ENCODE data around the gene DCAF16. TPM values are rescaled to one million over a fixed set of nuclear protein-coding genes. Genes with fewer than 3 reads are reported as not detected.

DCAF16 gene
- total RNA-seq, 4 donors from 2014 or later, result 12.7 to 33.5 (median 23.2) TPM

DNA sequence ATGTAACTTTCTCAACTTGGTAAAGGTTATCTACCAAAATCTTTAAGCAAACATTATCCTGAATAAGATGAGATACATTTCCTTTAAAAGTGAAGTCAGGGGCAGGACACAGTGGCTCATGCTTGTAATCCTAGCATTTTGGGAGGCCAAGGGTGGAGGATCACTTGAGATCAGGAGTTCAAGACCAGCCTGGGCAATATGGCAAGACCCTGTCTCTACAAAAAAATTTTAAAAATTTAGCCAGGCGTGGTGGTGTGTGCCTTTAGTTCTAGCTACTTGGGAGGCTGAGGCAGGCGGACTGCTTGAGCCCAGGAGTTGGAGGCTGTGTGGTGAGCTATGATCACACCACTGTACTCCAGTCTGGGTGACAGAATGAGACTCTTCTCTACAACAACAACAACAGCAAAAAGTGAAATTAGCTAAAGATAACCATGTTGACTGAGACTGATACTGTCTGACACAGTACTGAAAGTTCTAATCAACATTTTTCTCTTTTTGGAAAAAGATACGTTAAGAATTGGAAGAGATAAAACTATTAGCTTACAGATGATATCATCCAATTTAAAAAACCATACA, 4.9 kb downstream of the DCAF16 start:
- TF ChIP-seq, protein P1, sequence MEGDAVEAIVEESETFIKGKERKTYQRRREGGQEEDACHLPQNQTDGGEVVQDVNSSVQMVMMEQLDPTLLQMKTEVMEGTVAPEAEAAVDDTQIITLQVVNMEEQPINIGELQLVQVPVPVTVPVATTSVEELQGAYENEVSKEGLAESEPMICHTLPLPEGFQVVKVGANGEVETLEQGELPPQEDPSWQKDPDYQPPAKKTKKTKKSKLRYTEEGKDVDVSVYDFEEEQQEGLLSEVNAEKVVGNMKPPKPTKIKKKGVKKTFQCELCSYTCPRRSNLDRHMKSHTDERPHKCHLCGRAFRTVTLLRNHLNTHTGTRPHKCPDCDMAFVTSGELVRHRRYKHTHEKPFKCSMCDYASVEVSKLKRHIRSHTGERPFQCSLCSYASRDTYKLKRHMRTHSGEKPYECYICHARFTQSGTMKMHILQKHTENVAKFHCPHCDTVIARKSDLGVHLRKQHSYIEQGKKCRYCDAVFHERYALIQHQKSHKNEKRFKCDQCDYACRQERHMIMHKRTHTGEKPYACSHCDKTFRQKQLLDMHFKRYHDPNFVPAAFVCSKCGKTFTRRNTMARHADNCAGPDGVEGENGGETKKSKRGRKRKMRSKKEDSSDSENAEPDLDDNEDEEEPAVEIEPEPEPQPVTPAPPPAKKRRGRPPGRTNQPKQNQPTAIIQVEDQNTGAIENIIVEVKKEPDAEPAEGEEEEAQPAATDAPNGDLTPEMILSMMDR (IDR thresholded peaks at IDR 0.05; ENCODE audit: low read depth), result no peak

DNA sequence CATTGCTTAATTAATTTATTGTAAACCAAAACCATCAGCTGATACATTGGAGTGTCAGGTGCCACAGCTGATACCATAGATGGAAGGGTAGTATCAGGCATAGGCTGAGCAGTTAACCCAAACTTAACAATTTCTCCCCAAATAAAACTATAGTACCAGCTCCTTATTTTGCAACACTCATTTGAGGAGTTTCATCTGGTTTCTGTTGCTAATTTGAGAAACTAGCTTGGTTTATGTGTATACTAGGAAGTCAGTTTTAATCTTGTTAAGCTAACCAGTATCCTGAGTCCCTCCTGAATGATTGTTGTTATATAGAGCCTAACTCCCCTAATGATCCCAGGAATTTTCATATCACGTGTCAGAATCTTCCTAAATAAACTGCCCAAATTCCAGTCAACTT, 12.7 kb downstream of the DCAF16 start:
- TF ChIP-seq, protein P1 (IDR thresholded peaks at IDR 0.05; ENCODE audit: low read depth), result no peak

DNA sequence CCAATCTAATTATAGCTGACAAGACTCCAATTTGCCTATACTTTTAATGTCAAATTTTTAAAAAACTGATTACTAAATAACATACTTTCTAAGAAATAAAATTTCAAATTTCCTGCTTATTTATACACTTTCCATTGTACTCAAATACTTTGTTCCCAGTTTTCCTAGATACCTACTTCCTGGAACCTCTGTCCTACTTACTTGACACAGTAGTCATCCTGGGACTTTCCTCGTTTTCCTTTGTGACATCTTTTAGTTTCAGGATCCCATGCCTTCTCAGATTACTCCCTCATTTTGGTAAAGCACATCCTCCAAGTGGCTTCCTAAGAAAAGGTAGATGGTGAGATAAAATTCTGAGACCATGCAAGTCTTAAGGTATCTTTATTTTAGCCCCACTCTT, 15.8 kb downstream of the DCAF16 start:
- TF ChIP-seq, protein P1 (IDR thresholded peaks at IDR 0.05; ENCODE audit: low read depth), result no peak

DNA sequence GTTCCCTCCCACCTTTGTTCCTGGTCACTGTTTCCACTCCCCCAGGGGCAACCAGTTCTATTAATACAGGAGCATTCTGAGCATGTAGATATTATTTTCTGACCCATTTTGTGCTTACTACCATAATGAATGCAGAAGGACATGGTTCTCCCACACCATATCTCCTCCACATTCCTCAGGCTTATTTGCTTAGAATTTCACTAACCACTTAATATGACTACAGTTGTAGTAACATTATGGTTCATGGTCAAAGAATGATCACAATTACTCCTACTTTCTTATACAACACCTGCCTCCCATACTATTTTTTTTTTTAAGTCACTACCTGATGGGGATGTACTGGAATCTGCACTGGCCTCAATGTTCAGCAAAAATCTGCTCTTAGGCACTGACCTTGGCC, 21.6 kb downstream of the DCAF16 start:
- TF ChIP-seq, protein P1 (IDR thresholded peaks at IDR 0.05; ENCODE audit: low read depth), result no peak

DNA sequence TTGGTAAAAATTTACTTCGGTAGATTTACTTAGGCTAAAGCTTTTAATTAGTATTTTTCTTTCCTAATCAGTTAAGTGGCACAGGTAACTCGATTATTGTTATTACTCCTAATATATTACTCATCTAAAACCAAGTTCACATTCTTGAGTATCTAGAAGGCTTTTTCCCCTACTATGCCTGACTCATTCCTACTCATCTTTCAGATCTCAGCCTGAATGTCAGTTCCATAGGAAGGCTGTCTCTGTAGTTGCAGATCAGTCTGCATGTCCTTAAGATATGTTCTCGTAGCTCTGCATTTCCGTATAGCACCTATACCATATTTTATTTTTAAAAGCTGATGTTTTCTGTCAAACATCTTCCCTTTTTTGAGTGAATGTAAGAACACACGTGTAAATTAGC, 23.2 kb downstream of the DCAF16 start:
- TF ChIP-seq, protein P1 (IDR thresholded peaks at IDR 0.05; ENCODE audit: low read depth), result no peak

- TF ChIP-seq, protein P1 (IDR thresholded peaks at IDR 0.05; ENCODE audit: low read depth), result no peak
Observed at GRCh38 chr4:17786567-17786966, 24.0 kb downstream of the DCAF16 start.

GRCh38 chr4:17785858-17786257, 24.7 kb downstream of the DCAF16 start:
- TF ChIP-seq, protein P1 (IDR thresholded peaks at IDR 0.05; ENCODE audit: low read depth), result no peak

All from subcutaneous adipose tissue (tissue), 4 donors.